NCI-H2196 treated with DMSO at 0.1 percent for 48 hours (cell line): ENCODE measurements around the gene SLC25A29.
"Not testable (repeated sequence)": the region's sequence is repeated elsewhere in the genome, so short reads cannot be mapped to it uniquely, and the experiment has no call there.

Experiments
- DNase-seq: peaks from one replicate; lab custom pipeline; 2025; ENCODE audit not compliant: unreplicated experiment; lab: John Stamatoyannopoulos, UW

Gene SLC25A29

GRCh38 chr14:100306101-100306997, at the start of gene SLC25A29:
TSS of gene SLC25A29 (minus strand) at chr14:100306444. CDS start at chr14:100306232, 212 bp downstream.
- DNase-seq = peak; percentile 54

- DNase-seq = no peak
Measured at GRCh38 chr14:100350986-100351385, 44.7 kb upstream of the SLC25A29 start.

GRCh38 chr14:100350276-100350926, 44.2 kb upstream of the SLC25A29 start:
- DNase-seq = no peak

- no peak for DNase-seq
Measured at GRCh38 chr14:100348784-100349685, 42.8 kb upstream of the SLC25A29 start.

- DNase-seq = no peak
Measured at GRCh38 chr14:100348253-100348729, 42.0 kb upstream of the SLC25A29 start.

- DNase-seq = no peak
Measured at GRCh38 chr14:100346306-100347091, 40.3 kb upstream of the SLC25A29 start.

- no peak for DNase-seq
Measured at GRCh38 chr14:100345711-100346110, 39.5 kb upstream of the SLC25A29 start.

GRCh38 chr14:100344657-100345056, 38.4 kb upstream of the SLC25A29 start:
- not testable (repeated sequence) for DNase-seq

- not testable (repeated sequence) for DNase-seq
Measured at GRCh38 chr14:100342826-100343225, 36.6 kb upstream of the SLC25A29 start.

- no peak for DNase-seq
Measured at GRCh38 chr14:100342195-100342594, 36.0 kb upstream of the SLC25A29 start.

GRCh38 chr14:100341301-100342031, 35.2 kb upstream of the SLC25A29 start:
- DNase-seq = no peak

GRCh38 chr14:100340423-100340813, 34.2 kb upstream of the SLC25A29 start:
- DNase-seq = no peak

- DNase-seq = no peak
Measured at GRCh38 chr14:100339766-100340422, 33.6 kb upstream of the SLC25A29 start.

GRCh38 chr14:100336618-100337530, 30.6 kb upstream of the SLC25A29 start:
- DNase-seq = no peak

- DNase-seq = no peak
Measured at GRCh38 chr14:100334904-100335303, 28.7 kb upstream of the SLC25A29 start.

GRCh38 chr14:100333827-100334226, 27.6 kb upstream of the SLC25A29 start:
- no peak for DNase-seq

- DNase-seq = no peak
Measured at GRCh38 chr14:100333311-100333710, 27.1 kb upstream of the SLC25A29 start.

- DNase-seq = no peak
Measured at GRCh38 chr14:100332797-100333196, 26.6 kb upstream of the SLC25A29 start.
